SJCRH30 (cell line): Measurements from ENCODE around the gene FAM163A. TPM values are rescaled to one million over a fixed set of nuclear protein-coding genes. Genes with fewer than 3 reads are reported as not detected.
"Not testable (repeated sequence)": the region's sequence is repeated elsewhere in the genome, so short reads cannot be mapped to it uniquely, and the experiment has no call there.

Experiments used
- DNase-seq, 2 experiments: peaks; one replicate each; pipeline ENCODE4 v3.0.0-alpha.2; 2015 to 2020
- H3K27ac ChIP-seq: fragments of 250-450 bp; sonication (Bioruptor Pico); 2 replicates; pipeline ENCODE4 v1.5.1; 2020; ENCODE audit warnings: mild to moderate bottlenecking, moderate library complexity
- H3K27me3 ChIP-seq: fragments of 250-450 bp; sonication (Bioruptor Pico); 2 replicates; pipeline ENCODE4 v1.5.1; 2020; ENCODE audit warnings: mild to moderate bottlenecking, moderate library complexity
- H3K36me3 ChIP-seq: fragments of 250-450 bp; sonication (Bioruptor Pico); 2 replicates; pipeline ENCODE4 v1.5.1; 2020; ENCODE audit warnings: mild to moderate bottlenecking, moderate library complexity
- H3K4me1 ChIP-seq: fragments of 250-450 bp; sonication (Bioruptor Pico); 2 replicates; pipeline ENCODE4 v1.5.1; 2020; ENCODE audit warnings: mild to moderate bottlenecking, moderate library complexity
- H3K4me3 ChIP-seq: fragments of 250-450 bp; sonication (Bioruptor Pico); 2 replicates; pipeline ENCODE4 v1.5.1; 2020; ENCODE audit warnings: mild to moderate bottlenecking, moderate library complexity
- H3K9me3 ChIP-seq: fragments of 250-450 bp; sonication (Bioruptor Pico); replicated peaks from 2 replicates; pipeline ENCODE4 v1.5.1; 2020; ENCODE audit warnings: mild to moderate bottlenecking, moderate library complexity
- total RNA-seq: library from RNA; depleted of rRNA; stranded (reverse); fragments of >200 nt; shearing (Covaris generic); gene quantifications from 2 replicates; pipeline ENCODE4 v1.2.3, GENCODE V29; 2014

The FAM163A gene
- total RNA-seq, 1 experiment from 2014 or later = not detected

DNA sequence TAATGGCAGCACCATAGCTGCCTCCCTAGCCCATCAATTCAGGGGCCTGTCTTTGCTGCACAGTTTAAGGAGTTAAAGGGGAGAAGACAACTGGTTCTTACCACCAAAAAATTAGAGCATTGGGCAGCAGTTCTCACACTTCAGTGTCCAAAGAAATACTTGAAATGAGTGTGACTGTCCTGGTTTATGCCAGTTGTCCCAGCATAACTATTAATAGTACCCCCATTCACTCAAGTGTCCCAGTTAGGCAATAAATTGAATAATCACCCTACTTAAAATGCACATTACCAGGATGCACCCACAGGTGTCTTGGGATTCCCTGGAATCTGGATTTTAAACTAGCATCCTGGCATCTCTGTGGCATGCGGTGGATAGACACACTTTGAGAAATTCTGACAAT, 51.1 kb downstream of the FAM163A start:
- Histone ChIP-seq H3K9me3 (no peaks in the 10 kb centered on the region), H3K4me1 (no peaks in the 10 kb centered on the region), H3K36me3 (no peaks in the 10 kb centered on the region), H3K4me3 (no peak overlapping the region), H3K27me3 (no peaks in the 10 kb centered on the region), H3K27ac (no peak overlapping the region)
- DNase-seq = no peak

DNA sequence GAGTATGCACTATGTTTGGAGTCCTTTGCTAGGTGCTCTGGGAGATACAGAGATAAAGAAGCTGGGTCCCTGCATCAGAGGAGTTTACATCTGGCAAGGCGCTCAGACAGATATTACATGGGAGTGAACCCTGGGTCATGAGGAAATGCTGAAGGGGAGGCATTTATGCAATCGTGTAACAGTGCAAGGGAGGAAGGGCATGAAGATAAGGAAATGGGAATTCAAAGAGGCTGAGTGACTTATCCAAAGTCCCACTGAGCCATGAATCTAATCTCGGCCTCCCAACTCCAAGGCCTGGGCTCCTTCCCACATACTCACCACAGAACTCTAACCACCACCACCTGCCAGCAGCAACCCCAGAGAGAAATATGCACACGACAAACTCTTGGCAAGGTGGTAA, 51.6 kb downstream of the FAM163A start:
- Histone ChIP-seq H3K9me3 (no peaks in the 10 kb centered on the region), H3K27me3 (no peaks in the 10 kb centered on the region), H3K4me1 (no peaks in the 10 kb centered on the region), H3K36me3 (no peaks in the 10 kb centered on the region), H3K4me3 (no peak overlapping the region), H3K27ac (no peak overlapping the region)
- DNase-seq = peak in 1 of 2 experiments; percentile 17

DNA sequence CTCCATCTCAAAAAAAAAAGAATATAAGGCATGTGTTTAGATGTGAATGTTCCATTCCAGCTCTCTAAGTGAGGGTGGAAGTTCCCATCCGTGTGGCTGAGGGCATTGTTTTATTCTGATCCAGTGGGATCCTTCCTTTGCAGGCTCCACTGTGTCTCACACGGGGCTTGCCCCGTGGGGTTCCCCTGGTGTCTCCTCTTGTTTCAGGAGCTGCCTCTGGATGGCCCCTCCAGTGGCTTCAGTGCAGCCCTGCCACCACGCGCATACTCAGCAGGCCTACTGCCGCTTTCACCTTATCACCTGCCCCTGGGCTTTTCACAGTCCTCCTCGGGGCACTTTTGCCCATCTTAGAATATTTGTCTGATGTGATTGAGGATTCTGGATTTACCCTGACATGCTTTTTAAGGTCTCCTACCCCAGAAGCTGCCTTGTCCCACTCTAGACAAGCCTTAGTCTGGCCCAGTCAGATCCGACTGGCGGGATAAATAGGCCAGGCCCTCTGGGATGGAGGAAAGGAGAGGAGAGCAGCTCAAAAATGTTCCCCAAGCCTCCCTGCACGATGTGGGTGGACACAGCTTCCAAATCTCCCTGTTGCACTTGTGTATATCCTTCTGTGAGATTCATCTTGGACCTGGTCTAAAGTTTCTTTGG, 55.2 kb downstream of the FAM163A start:
- Histone ChIP-seq H3K4me3 (no peak overlapping the region), H3K36me3 (no peaks in the 10 kb centered on the region), H3K4me1 (no peaks in the 10 kb centered on the region), H3K9me3 (no peaks in the 10 kb centered on the region), H3K27me3 (no peaks in the 10 kb centered on the region), H3K27ac (no peak overlapping the region)
- no peak for DNase-seq

DNA sequence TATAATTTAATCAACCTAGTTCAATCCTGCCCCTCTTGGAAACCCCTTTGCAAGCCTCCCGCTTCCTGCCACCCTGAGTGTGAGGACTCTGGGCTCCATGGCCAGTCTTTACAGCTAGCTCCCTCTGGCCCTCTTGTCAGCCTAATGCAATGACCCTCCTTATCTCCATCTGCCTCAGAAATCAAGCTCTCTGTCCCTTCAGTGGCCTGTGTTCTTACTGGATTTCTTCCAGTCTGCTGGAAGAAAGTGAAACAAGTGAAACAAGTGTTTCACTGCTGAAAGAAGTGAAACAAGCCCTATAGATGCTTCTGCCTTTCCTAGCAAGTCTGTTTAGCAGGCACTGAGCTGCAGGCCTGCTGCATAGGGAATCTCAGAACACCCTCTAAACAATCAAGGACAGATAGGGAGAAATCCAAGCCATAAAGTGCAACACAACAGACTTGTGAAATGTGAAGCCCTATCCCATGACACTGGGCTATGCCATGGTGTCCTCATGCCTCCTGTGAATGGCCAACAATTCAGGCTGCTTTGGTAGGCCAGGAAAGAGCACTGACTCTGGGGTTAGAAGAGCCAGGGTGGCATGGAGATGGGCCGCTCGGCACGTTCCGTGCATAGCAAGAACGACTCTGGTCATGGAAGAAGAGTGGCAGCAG, 55.9 kb downstream of the FAM163A start:
- H3K36me3 ChIP-seq = no peaks in the 10 kb centered on the region
- H3K27me3 ChIP-seq = no peaks in the 10 kb centered on the region
- H3K4me1 ChIP-seq = no peaks in the 10 kb centered on the region
- no peaks in the 10 kb centered on the region for H3K9me3 ChIP-seq
- no peak overlapping the region for H3K4me3 ChIP-seq
- no peak overlapping the region for H3K27ac ChIP-seq
- no peak for DNase-seq

DNA sequence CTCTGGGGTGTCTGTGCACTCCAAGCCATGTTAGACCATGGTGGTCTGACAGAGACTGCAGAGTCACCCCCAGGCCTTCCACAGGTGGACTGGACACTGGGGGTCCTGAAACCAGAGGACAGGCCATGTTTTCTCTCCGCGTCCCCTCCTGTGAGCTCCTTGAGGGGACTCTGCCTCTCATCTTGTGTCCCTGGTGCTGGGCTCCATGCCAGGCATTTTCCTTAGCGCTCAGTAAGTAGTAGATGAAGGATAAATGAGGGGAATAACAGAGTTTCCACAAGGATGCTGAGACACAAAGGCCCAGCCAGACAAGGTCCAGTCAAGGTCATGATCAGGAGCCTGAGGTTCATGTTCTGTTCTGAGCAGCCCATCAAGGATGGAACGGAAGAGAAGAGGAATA, 57.4 kb downstream of the FAM163A start:
- no peak for DNase-seq
- H3K27me3 ChIP-seq = no peaks in the 10 kb centered on the region

DNA sequence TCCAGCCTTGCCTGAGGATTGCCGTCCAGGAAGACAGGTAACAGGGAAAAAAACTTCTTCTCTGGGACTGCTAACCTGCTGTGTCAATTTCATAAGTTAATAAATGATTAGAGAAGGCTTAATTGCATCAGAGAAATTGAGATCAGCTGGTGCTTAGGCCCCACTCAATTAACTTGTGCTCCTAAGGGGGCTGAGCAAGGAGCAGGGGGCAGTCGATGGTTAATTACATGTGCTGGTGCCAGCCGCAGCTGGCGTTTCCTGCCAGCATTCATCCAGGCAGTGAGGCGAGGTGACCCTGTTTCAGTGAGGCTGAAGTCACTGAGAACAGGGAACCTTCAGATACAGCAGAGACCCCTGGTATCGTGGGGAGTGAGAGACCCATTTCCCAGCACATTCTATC, 60.0 kb downstream of the FAM163A start:
- no peaks in the 10 kb centered on the region for H3K4me1 ChIP-seq
- no peak overlapping the region for H3K4me3 ChIP-seq
- no peaks in the 10 kb centered on the region for H3K36me3 ChIP-seq
- H3K27ac ChIP-seq = no peak overlapping the region
- no peak for DNase-seq
- no peaks in the 10 kb centered on the region for H3K27me3 ChIP-seq
- H3K9me3 ChIP-seq = no peaks in the 10 kb centered on the region

More for the DNA sequence above, 57.4 kb downstream of the FAM163A start:
- no peak overlapping the region for H3K27ac ChIP-seq
- H3K9me3 ChIP-seq = no peaks in the 10 kb centered on the region
- no peaks in the 10 kb centered on the region for H3K36me3 ChIP-seq
- H3K4me1 ChIP-seq = no peaks in the 10 kb centered on the region
- no peak overlapping the region for H3K4me3 ChIP-seq

DNA sequence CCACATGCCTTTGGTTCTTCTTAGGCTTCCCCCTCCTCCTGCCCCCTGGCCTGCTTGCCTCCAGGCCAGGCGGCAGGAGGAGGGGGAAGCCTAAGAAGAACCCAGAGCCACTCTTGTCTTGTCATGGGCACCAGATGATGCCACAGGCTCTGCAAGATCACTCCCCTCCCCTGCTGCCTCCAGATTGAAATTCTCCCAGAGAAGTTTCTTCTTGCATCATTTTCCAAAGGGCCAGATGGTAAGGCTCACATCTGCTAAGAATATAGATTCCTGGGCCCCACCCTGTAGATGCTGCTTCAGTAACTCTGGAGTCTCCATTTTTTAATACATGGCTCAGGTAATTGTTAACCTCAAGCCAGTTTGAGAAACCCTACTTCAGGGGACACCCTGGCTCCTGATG, 60.8 kb downstream of the FAM163A start:
- no peak overlapping the region for H3K4me3 ChIP-seq
- no peaks in the 10 kb centered on the region for H3K27me3 ChIP-seq
- DNase-seq = no peak
- no peaks in the 10 kb centered on the region for H3K36me3 ChIP-seq
- H3K27ac ChIP-seq = no peak overlapping the region
- H3K4me1 ChIP-seq = no peaks in the 10 kb centered on the region
- H3K9me3 ChIP-seq = no peaks in the 10 kb centered on the region

DNA sequence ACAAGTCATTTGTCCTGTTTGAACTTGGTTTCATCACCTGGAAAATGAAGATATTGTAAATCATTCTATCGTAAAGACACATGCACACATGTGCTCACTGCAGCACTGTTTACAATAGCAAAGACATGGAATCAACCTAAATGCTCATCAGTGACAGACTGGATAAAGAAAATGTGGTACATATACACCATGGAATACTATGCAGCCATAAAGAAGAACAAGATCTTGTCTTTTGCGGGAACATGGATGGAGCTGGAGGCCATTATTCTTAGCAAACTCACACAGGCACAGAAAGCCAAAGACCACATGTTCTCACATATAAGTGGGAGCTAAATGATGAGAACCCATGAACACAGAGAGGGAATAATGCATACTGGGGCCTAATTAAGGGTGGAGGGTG, 61.3 kb downstream of the FAM163A start:
- not testable (repeated sequence) for DNase-seq, H3K27me3 ChIP-seq, H3K9me3 ChIP-seq, H3K27ac ChIP-seq, H3K4me3 ChIP-seq, H3K4me1 ChIP-seq, H3K36me3 ChIP-seq

DNA sequence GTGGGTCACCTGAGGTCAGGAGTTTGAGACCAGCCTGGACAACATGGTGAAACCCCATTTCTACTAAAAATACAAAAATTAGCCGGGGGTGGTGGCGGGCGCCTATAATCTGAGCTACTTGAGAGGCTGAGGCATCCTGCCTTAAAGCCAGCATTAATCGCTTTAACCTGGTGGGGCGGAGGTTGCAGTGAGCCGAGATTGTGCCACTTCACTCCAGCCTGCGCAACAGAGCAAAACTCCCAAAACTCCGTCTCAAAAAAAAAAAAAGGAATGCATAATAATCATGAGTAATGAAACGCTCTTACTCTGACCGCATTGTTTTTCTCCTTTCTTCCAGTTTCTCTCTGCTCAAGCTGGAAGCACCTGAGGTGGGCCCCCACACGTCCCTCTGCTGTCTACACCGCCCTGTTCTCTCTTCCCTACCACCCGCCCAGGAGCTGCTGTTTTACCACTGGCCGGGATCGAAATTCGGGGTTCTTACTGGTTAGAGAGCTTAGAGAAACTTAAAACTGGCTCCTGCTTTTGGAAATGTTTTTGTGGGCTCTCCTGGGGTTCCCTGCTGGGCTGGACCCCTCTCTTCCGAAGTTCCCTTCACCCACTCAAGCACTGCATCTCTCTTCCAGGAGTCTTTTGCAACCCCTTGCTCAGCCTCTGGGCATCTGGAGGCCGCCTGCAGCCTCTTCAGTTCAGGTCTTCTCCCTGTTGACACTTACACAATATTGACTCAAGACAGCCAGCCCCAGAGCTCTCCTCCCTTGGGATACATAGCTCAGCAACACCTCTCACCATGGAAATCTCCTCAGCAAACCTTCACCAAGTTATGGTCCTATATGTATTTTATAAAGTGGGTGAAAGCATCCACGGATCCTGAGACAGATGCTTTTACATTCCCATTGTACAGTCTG, 62.5 kb downstream of the FAM163A start:
- Histone ChIP-seq H3K9me3 (no peaks in the 10 kb centered on the region), H3K27me3 (no peaks in the 10 kb centered on the region), H3K27ac (no peak overlapping the region), H3K36me3 (no peaks in the 10 kb centered on the region), H3K4me3 (no peak overlapping the region), H3K4me1 (no peaks in the 10 kb centered on the region)
- no peak for DNase-seq

DNA sequence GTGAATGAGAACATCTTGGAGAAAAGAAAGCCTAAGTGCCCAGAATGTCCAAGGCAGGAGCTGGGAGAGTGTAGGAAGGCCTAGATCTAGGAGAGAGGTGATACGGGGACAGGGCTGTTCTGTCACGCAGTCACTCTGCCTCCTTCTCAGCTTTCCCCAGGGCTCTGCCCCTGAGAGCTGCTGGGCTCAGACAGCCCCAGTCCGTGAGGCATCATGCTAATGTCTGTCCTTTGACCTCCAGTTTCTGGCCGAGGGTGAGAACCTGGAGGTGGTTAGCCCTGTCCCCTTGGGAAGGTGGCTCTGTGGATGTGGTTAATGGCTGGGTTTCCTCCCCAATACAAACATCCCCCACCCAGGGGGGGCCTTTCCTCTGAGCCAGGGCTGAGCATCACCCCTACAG, 63.2 kb downstream of the FAM163A start:
- Histone ChIP-seq H3K9me3 (no peaks in the 10 kb centered on the region), H3K27me3 (no peaks in the 10 kb centered on the region), H3K4me3 (no peak overlapping the region), H3K27ac (no peak overlapping the region), H3K4me1 (no peaks in the 10 kb centered on the region), H3K36me3 (no peaks in the 10 kb centered on the region)
- no peak for DNase-seq

DNA sequence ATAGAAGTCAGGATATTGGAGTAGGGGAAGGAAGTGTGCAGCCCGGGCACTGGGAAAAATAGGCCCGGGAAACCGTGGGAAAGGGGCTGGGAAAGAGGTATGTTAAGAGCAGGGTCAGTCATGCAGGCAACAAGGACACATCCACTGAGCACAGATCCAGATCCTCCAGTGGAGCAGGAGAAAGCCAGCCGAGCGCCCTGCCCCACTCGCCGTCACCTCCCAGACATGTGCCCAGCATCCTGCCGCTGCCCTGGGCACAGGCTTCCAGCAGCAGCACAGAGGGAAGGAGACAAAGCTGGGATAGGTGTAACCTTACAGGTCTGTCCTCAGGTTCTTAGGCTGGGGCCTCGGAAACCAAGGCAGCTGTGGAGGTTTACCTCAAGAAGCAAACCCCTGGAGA, 64.2 kb downstream of the FAM163A start:
- Histone ChIP-seq H3K36me3 (no peaks in the 10 kb centered on the region), H3K4me1 (no peaks in the 10 kb centered on the region), H3K27ac (no peak overlapping the region), H3K4me3 (no peak overlapping the region), H3K27me3 (no peaks in the 10 kb centered on the region), H3K9me3 (no peaks in the 10 kb centered on the region)
- no peak for DNase-seq

DNA sequence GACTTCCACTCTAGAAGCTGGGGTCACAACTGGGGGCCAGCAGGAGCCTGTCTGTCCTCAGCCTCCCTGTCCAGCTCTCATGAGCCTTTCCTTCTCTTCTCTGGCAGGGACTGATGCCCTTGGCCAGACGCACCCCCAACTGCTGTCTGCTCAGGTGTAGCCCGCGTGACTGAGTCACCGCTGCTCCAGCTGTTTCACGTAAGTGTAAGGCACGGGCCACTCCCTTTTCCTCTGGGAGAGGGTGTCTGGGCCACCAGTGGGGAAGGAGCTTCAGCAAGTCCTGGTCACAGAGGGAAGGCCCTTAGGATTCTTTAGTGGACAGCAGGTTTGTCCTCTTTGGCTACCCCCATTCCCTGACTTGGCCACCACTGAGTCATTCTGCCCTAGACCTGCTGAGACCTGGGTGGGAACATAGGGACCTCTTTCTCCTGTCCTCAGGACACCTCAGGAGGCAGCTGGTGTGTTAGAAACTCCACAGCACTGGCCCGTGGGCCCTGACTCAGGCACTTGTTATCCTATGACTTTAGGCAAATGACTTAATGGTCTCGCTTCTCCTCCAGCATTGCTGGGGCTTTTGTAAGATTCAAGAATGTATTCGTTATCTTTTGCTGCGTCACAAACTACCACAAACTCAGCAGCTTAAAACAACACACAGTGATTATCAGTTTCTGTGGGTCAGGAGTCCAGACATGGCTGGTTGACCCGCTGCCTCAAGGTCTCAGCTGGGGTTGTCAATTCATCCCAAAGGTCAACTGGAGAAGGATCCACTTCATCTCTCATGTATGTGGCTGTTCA, 64.8 kb downstream of the FAM163A start:
- no peaks in the 10 kb centered on the region; the same call in 1 of the 2 replicates for H3K27me3 ChIP-seq
- no peak for DNase-seq
- H3K36me3 ChIP-seq = no peaks in the 10 kb centered on the region
- no peaks in the 10 kb centered on the region for H3K4me1 ChIP-seq
- H3K4me3 ChIP-seq = no peak overlapping the region
- H3K9me3 ChIP-seq = no peaks in the 10 kb centered on the region
- no peak overlapping the region for H3K27ac ChIP-seq

DNA sequence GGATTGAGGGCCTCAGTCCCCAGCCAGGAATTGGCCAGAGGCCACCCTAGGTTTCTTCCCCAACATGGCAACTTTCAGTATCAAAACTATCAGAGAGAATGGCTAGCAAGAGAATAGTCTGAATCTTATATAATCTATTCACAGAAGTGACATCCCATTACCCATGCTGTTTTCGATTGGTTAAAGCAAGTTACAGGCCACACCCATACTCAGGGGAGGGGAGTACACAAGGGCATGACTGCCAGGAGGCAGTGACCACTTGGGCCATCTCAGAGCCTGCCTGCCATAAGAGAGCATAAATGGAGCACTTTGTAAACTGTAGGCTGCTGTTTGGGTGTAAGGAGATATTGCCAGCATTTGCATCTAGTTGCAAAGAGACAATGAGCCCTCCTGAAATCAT, 65.4 kb downstream of the FAM163A start:
- Histone ChIP-seq H3K27me3 (no peaks in the 10 kb centered on the region; the same call in 1 of the 2 replicates), H3K4me1 (no peaks in the 10 kb centered on the region), H3K27ac (no peak overlapping the region), H3K9me3 (no peaks in the 10 kb centered on the region), H3K4me3 (no peak overlapping the region), H3K36me3 (no peaks in the 10 kb centered on the region)
- no peak for DNase-seq

DNA sequence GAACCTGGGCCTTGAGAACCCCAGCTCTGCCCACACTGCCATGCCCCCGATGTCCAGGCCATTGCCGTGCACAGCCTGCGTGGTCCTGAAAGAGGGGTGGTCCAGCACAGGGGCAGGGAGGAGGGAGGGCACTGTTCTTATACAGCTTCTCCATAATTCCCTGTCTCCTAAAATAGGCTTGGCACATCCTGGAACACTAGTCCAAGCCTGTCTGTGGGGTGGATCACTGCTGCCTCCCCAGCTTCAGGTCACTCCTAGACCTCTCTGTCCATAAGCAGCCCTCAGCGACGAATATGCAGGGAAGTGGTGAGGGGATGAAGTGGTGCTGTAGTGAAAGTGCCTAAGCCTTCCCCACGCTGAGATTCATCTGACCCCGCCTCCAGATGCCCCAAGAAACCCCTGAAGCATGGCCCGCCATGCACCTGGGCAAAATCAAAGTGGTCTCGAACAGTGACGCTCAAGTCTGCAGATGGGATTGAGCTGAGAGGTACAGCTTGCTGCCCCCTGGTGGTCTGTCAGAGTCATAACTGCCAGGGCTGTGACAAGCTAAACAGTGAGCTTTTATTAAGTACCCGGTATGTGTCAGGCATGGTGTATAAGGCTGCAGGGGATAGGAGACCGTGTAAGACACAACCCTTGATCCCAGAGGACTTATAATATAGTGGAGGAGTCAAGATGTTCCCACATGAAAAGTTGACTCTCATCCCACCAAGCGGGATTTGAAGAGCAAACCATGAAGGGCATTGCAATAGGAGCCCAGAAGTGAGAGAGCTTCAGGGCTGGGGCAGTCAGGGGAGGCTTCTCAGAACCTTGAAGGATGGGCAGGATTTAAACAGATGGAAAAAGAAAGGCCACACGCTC, 66.6 kb downstream of the FAM163A start:
- Histone ChIP-seq H3K36me3 (no peaks in the 10 kb centered on the region), H3K4me3 (no peak overlapping the region), H3K4me1 (no peaks in the 10 kb centered on the region), H3K9me3 (no peaks in the 10 kb centered on the region), H3K27me3 (no peaks in the 10 kb centered on the region; the same call in 1 of the 2 replicates), H3K27ac (no peak overlapping the region)
- DNase-seq = peak; percentile 47 to 82
